ENCODE measurements around the gene PTPRO. TPM values are rescaled to one million over a fixed set of nuclear protein-coding genes. Genes with fewer than 3 reads are reported as not detected.

Gene PTPRO
- total RNA-seq, 3 donors from 2014 or later = 11.0 to 39.9 (median 21.9) TPM

DNA sequence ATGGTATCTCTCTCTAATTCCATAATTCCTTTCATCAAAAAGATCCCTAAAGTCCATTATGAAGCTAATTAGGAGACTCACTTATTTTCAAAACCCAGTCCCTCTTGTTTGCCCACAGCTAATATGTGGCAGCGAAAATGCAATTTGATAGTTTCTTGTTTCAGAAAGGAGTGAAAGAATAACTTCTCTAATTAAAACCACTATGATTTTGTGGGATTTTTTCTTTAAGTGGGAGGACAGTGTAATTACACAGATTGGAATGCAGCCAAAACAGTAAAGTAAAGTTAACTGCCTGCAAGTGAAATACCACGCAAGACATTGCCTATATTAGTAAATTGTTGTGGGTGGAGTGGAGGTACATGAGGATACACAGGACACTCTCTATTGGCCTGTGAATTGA lies 50.0 kb downstream of the PTPRO start:
- no peak overlapping the region for H3K4me3 ChIP-seq
- TF ChIP-seq, protein P1, sequence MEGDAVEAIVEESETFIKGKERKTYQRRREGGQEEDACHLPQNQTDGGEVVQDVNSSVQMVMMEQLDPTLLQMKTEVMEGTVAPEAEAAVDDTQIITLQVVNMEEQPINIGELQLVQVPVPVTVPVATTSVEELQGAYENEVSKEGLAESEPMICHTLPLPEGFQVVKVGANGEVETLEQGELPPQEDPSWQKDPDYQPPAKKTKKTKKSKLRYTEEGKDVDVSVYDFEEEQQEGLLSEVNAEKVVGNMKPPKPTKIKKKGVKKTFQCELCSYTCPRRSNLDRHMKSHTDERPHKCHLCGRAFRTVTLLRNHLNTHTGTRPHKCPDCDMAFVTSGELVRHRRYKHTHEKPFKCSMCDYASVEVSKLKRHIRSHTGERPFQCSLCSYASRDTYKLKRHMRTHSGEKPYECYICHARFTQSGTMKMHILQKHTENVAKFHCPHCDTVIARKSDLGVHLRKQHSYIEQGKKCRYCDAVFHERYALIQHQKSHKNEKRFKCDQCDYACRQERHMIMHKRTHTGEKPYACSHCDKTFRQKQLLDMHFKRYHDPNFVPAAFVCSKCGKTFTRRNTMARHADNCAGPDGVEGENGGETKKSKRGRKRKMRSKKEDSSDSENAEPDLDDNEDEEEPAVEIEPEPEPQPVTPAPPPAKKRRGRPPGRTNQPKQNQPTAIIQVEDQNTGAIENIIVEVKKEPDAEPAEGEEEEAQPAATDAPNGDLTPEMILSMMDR (IDR thresholded peaks at IDR 0.05) = no peak
- H3K4me1 ChIP-seq (ENCODE audit: low read depth) = no peaks in the 10 kb centered on the region
- ATAC-seq = no peak
- H3K36me3 ChIP-seq (ENCODE audit: low read depth) = no peaks in the 10 kb centered on the region
- H3K9me3 ChIP-seq = peaks cover 11% of the 10 kb centered on the region
- intact Hi-C loops (cut with DNase I, micrococcal nuclease) = no loop called here
- no peak for DNase-seq

DNA sequence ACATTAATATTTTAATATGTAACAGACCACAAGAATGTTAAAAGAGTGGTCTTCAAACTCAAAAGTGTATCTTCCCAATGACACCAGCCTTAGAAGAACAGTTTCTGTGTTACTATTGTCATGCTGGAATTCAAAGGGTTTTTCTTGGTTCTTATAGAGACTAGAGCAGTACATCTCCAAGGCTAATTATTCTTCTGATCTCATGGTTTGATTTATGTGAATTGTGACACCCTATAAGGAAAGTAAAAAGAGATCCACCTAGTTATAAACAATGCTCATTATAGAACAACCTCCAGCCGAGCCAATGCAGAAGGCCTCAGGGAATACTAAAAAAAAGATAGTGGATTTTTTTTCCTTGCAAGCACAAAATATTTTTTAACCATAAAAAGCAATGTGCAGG lies 65.5 kb downstream of the PTPRO start:
- H3K4me1 ChIP-seq (ENCODE audit: low read depth) = no peaks in the 10 kb centered on the region
- TF ChIP-seq, protein P1 (IDR thresholded peaks at IDR 0.05) = no peak
- H3K36me3 ChIP-seq (ENCODE audit: low read depth) = no peaks in the 10 kb centered on the region
- no peak for DNase-seq
- intact Hi-C loops (cut with DNase I, micrococcal nuclease) = no loop called here
- ATAC-seq = no peak
- H3K4me3 ChIP-seq = no peak overlapping the region
- H3K9me3 ChIP-seq = no peaks in the 10 kb centered on the region

DNA sequence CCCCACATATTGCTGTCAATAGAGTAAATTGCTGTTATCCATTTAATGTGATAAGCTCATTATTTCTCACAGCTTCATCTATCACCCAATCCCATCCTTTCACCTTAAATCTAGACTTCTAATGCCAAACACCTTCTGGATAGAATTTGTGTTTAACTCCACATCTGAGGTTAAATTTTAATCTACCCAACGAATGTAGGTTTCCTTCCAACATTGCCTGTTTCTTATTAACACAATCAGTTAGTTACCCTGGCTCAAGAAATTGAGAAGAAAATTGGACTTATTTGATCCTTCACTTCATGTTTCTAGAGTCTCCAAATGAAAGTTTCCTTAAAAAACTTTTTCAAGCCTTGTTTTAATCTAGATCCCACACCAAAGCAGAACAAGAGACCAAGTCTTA lies 67.3 kb downstream of the PTPRO start:
- Histone ChIP-seq H3K4me3 (no peak overlapping the region), H3K36me3 (ENCODE audit: low read depth) (no peaks in the 10 kb centered on the region), H3K9me3 (no peaks in the 10 kb centered on the region), H3K4me1 (ENCODE audit: low read depth) (no peaks in the 10 kb centered on the region)
- ATAC-seq (no peak), DNase-seq (no peak)
- TF ChIP-seq, protein P1 (IDR thresholded peaks at IDR 0.05) = no peak
- intact Hi-C loops (cut with DNase I, micrococcal nuclease) = no loop called here

DNA sequence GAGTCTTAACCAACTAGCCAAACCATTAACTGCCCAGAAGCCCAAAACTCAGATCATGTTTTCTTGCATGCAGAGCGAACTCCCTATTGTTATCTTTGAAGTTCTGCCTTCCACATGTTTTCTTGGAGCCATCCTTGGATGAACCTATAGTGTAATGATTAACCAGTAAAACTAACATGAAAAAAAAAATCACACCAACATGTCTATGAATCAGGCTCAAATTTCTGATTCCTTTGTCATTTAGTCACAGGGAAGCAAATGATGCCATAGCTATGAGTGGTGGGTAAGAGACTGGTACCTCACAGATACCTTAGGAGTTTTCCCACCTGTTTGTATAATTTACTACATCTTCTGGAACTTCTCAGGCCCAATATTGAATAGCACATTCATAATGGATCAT lies 70.7 kb downstream of the PTPRO start:
- DNase-seq = no peak
- intact Hi-C loops (cut with DNase I, micrococcal nuclease) = no loop called here
- TF ChIP-seq, protein P1 (IDR thresholded peaks at IDR 0.05) = no peak
- no peak for ATAC-seq
- no peaks in the 10 kb centered on the region for H3K9me3 ChIP-seq
- no peaks in the 10 kb centered on the region for H3K36me3 ChIP-seq (ENCODE audit: low read depth)
- no peaks in the 10 kb centered on the region for H3K4me1 ChIP-seq (ENCODE audit: low read depth)
- H3K4me3 ChIP-seq = no peak overlapping the region

DNA sequence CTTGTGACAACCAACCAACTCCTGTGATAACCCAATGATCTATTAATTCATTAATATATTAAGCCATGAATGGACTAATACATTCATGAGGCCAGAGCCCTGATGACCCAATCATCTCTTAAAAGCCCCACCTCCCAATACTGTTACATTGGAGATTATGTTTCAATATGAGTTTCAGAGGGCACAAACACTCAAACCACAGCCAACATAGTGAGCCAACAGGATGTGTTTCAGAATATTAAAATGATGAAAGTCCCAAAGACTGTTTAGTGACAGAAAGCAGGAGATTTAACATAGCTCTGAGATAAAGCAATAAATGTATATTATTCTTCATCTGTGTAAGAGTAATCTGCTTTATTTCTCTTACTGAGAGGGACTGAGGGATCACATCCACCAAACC lies 71.7 kb downstream of the PTPRO start:
- intact Hi-C loops (cut with DNase I, micrococcal nuclease) = no loop called here
- ATAC-seq = no peak
- Histone ChIP-seq H3K9me3 (no peaks in the 10 kb centered on the region), H3K4me1 (ENCODE audit: low read depth) (no peaks in the 10 kb centered on the region), H3K4me3 (no peak overlapping the region), H3K36me3 (ENCODE audit: low read depth) (no peaks in the 10 kb centered on the region)
- DNase-seq = no peak
- TF ChIP-seq, protein P1 (IDR thresholded peaks at IDR 0.05) = no peak

DNA sequence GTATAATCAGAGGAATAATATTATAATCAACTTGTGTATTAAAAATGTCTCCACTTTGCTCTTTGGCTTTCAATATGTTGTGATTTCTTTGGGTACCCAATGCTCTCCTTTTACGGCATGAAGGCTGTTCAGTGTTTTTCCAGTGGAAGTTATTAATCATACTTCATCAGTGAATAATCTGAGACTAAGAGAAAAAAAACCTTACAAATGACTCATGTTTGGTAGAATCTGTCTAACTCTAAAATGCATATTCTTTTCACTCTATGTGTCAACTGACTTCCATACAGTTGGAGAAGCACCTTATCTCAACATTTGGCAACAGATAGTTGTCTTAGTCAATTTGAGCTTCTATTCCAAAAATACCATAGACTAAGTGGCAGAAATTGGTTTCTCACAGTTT lies 82.2 kb downstream of the PTPRO start:
- H3K4me3 ChIP-seq = no peak overlapping the region
- no peaks in the 10 kb centered on the region for H3K4me1 ChIP-seq (ENCODE audit: low read depth)
- TF ChIP-seq, protein P1 (IDR thresholded peaks at IDR 0.05) = no peak
- H3K9me3 ChIP-seq = no peaks in the 10 kb centered on the region
- intact Hi-C loops (cut with DNase I, micrococcal nuclease) = no loop called here
- ATAC-seq = no peak
- H3K36me3 ChIP-seq (ENCODE audit: low read depth) = no peaks in the 10 kb centered on the region
- DNase-seq = no peak

Measured in mucosa of descending colon (tissue), 3 donors.